Astrocyte (in vitro differentiated cells and primary cell): ENCODE data around the gene TNFRSF19. TPM values are rescaled to one million over a fixed set of nuclear protein-coding genes. Genes with fewer than 3 reads are reported as not detected.

Experiments
- DNase-seq: peaks from one replicate; pipeline ENCODE4 v3.0.0-alpha.2; 2010; ENCODE audit warnings: low read depth
- FAIRE-seq: peaks from 2 replicates; lab custom pipeline; 2011; peaks lifted over from hg19 to GRCh38; lab: Jason Lieb, UNC
- H2AFZ ChIP-seq: 2 replicates; pipeline ENCODE4 v1.6.0; 2012; ENCODE audit warnings: low read depth, low read length, inconsistent platforms
- H3K27ac ChIP-seq: 2 replicates; pipeline ENCODE4 v1.5.1; 2011; ENCODE audit warnings: low read depth, low read length, inconsistent platforms
- H3K27me3 ChIP-seq: 2 replicates; pipeline ENCODE4 v1.6.0; 2011; ENCODE audit warnings: low read length, inconsistent platforms; ENCODE audit not compliant: insufficient read depth
- H3K36me3 ChIP-seq: 2 replicates; pipeline ENCODE4 v1.5.1; 2011; ENCODE audit warnings: low read length, inconsistent platforms; ENCODE audit not compliant: insufficient read depth
- H3K4me1 ChIP-seq: 2 replicates; pipeline ENCODE4 v1.5.1; 2011; ENCODE audit warnings: low read length, inconsistent platforms; ENCODE audit not compliant: insufficient read depth
- H3K4me2 ChIP-seq: 2 replicates; pipeline ENCODE4 v1.6.0; 2012; ENCODE audit warnings: low read length, inconsistent platforms
- H3K4me3 ChIP-seq: 2 replicates; pipeline ENCODE4 v1.5.1; 2011; ENCODE audit warnings: low read depth, mild to moderate bottlenecking, low read length, inconsistent platforms; ENCODE audit not compliant: insufficient read depth
- H3K79me2 ChIP-seq: 2 replicates; pipeline ENCODE4 v1.6.0; 2012; ENCODE audit warnings: mild to moderate bottlenecking, low read length, inconsistent platforms; ENCODE audit not compliant: insufficient read depth
- H3K9ac ChIP-seq: 2 replicates; pipeline ENCODE4 v1.6.0; 2012; ENCODE audit warnings: mild to moderate bottlenecking, low read length, inconsistent platforms
- H3K9me3 ChIP-seq: 2 replicates; pipeline ENCODE4 v1.5.1; 2012; ENCODE audit warnings: low read depth, mild to moderate bottlenecking, low read length, inconsistent platforms; ENCODE audit not compliant: insufficient read depth
- H4K20me1 ChIP-seq: 2 replicates; pipeline ENCODE4 v1.6.0; 2012; ENCODE audit warnings: low read length, inconsistent platforms; ENCODE audit not compliant: insufficient read depth
- H3K27ac Mint-ChIP-seq: one replicate; pipeline ENCODE4 v1.8.0; 2021; ENCODE audit warnings: mild to moderate bottlenecking, mixed read lengths; ENCODE audit not compliant: unreplicated experiment
- H3K27me3 Mint-ChIP-seq: one replicate; pipeline ENCODE4 v1.8.0; 2021; ENCODE audit warnings: low read depth, mixed read lengths; ENCODE audit not compliant: unreplicated experiment
- H3K36me3 Mint-ChIP-seq: one replicate; pipeline ENCODE4 v1.8.0; 2021; ENCODE audit warnings: low read depth, mixed read lengths; ENCODE audit not compliant: unreplicated experiment
- H3K4me1 Mint-ChIP-seq: one replicate; pipeline ENCODE4 v1.8.0; 2021; ENCODE audit warnings: low read depth, mixed read lengths; ENCODE audit not compliant: unreplicated experiment
- H3K4me3 Mint-ChIP-seq: one replicate; pipeline ENCODE4 v1.8.0; 2021; ENCODE audit warnings: mild to moderate bottlenecking, moderate library complexity, mixed read lengths; ENCODE audit not compliant: unreplicated experiment
- H3K9me3 Mint-ChIP-seq: one replicate; pipeline ENCODE4 v1.8.0; 2021; ENCODE audit warnings: mild to moderate bottlenecking, mixed read lengths; ENCODE audit not compliant: unreplicated experiment
- CTCF ChIP-seq: IDR thresholded peaks from 2 replicates; pipeline ENCODE4 v1.5.1; 2011; ENCODE audit warnings: low read depth, mild to moderate bottlenecking, inconsistent platforms, low read length, moderate library complexity; ENCODE audit not compliant: insufficient read depth
- EZH2 ChIP-seq: IDR thresholded peaks from 2 replicates; pipeline ENCODE4 v1.6.1; 2012; ENCODE audit warnings: mild to moderate bottlenecking, low read length, inconsistent platforms; ENCODE audit not compliant: insufficient read depth
- total RNA-seq: library from RNA; stranded (reverse); gene quantifications from 2 replicates; pipeline ENCODE4 v1.2.1, GENCODE V29; 2021

TNFRSF19 gene
- total RNA-seq, 1 donor from 2014 or later, result 27.8 TPM

GRCh38 chr13:23598369-23598768 is 28.2 kb downstream of the TNFRSF19 start:
- Histone ChIP-seq H3K9ac (no peak overlapping the region), H3K4me1 (peaks cover 8% of the 10 kb centered on the region), H3K27ac (no peak overlapping the region), H2AFZ (no peak overlapping the region), H3K79me2 (no peaks in the 10 kb centered on the region), H3K36me3 (peaks cover 15% of the 10 kb centered on the region), H3K27me3 (no peaks in the 10 kb centered on the region), H3K4me3 (no peak overlapping the region), H3K9me3 (no peaks in the 10 kb centered on the region), H4K20me1 (no peaks in the 10 kb centered on the region), H3K4me2 (no peak overlapping the region)
- FAIRE-seq (no peak), DNase-seq (no peak)
- no peaks in the 10 kb centered on the region for H3K27me3 Mint-ChIP-seq
- peaks cover 6% of the 10 kb centered on the region for H3K9me3 Mint-ChIP-seq
- no peak overlapping the region for H3K27ac Mint-ChIP-seq
- H3K4me3 Mint-ChIP-seq, result no peak overlapping the region
- peaks cover 31% of the 10 kb centered on the region for H3K36me3 Mint-ChIP-seq
- TF ChIP-seq EZH2, result no peak
- no peak for TF ChIP-seq CTCF
- H3K4me1 Mint-ChIP-seq, result peaks cover 26% of the 10 kb centered on the region

GRCh38 chr13:23599083-23599925 is 29.1 kb downstream of the TNFRSF19 start:
- peak overlapping the region; percentile 21 for H3K27ac Mint-ChIP-seq
- no peak for DNase-seq
- no peak overlapping the region for H3K4me3 ChIP-seq

More at GRCh38 chr13:23599083-23599925, 29.1 kb downstream of the TNFRSF19 start:
- Histone ChIP-seq H3K36me3 (peaks cover 17% of the 10 kb centered on the region), H3K27ac (no peak overlapping the region), H3K9me3 (no peaks in the 10 kb centered on the region), H3K27me3 (no peaks in the 10 kb centered on the region), H2AFZ (no peak overlapping the region), H3K79me2 (no peaks in the 10 kb centered on the region), H4K20me1 (no peaks in the 10 kb centered on the region), H3K4me1 (peaks cover 8% of the 10 kb centered on the region), H3K4me2 (no peak overlapping the region), H3K9ac (no peak overlapping the region)
- Mint-ChIP-seq H3K4me1 (peaks cover 26% of the 10 kb centered on the region), H3K27me3 (no peaks in the 10 kb centered on the region), H3K9me3 (peaks cover 6% of the 10 kb centered on the region), H3K36me3 (peaks cover 27% of the 10 kb centered on the region), H3K4me3 (no peak overlapping the region)
- no peak for TF ChIP-seq EZH2
- TF ChIP-seq CTCF, result no peak
- FAIRE-seq, result no peak
